ENCODE data around the gene EIF4E3. TPM values are rescaled to one million over a fixed set of nuclear protein-coding genes. Genes with fewer than 3 reads are reported as not detected.

Gene EIF4E3
- total and polyA plus RNA-seq, 2 of the 13 experiments (the other 11 are each of a cell fraction or from before 2014, with no cell fraction given), result 0.07 to 0.15 TPM

DNA sequence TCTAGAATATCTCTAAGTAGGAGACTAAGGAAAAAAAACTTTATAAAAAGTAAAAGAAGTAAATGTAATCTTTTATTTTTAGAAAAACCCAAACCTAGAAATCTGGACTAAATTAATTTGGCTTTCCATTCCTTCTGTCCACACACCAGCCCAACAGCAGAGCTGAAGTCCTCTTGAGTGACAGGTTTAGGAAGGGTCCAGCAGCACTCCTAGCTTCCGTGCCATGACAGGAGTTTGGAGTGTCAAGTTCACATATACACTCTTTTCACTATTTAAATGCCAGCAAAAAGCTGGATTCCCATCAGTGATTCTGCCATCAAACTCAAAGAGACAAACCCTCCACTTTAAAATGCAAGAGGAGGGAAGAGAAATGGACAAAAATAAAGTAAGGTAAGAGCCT lies 46.7 kb upstream of the EIF4E3 start:
- TF ChIP-seq ISX (CRISPR knock-in tag; conservative IDR thresholded peaks at IDR 0.05), result no peak
- no peak for TF ChIP-seq REPIN1 (CRISPR knock-in tag; IDR thresholded peaks at IDR 0.05; ENCODE audit: borderline replicate concordance, low read depth)
- no peak for TF ChIP-seq NPAS2 (CRISPR knock-in tag; IDR thresholded peaks at IDR 0.05; ENCODE audit: borderline replicate concordance)
- TF ChIP-seq ZBTB7A (CRISPR knock-in tag; IDR thresholded peaks at IDR 0.05), result no peak
- TF ChIP-seq, protein P1, sequence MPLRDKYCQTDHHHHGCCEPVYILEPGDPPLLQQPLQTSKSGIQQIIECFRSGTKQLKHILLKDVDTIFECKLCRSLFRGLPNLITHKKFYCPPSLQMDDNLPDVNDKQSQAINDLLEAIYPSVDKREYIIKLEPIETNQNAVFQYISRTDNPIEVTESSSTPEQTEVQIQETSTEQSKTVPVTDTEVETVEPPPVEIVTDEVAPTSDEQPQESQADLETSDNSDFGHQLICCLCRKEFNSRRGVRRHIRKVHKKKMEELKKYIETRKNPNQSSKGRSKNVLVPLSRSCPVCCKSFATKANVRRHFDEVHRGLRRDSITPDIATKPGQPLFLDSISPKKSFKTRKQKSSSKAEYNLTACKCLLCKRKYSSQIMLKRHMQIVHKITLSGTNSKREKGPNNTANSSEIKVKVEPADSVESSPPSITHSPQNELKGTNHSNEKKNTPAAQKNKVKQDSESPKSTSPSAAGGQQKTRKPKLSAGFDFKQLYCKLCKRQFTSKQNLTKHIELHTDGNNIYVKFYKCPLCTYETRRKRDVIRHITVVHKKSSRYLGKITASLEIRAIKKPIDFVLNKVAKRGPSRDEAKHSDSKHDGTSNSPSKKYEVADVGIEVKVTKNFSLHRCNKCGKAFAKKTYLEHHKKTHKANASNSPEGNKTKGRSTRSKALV (CRISPR knock-in tag; IDR thresholded peaks at IDR 0.05), result no peak
- no peak for TF ChIP-seq ZNF230 (CRISPR knock-in tag; IDR thresholded peaks at IDR 0.05)
- TF ChIP-seq ZEB1 (IDR thresholded peaks at IDR 0.05; ENCODE audit: insufficient replicate concordance, low read depth), result no peak
- TF ChIP-seq, protein P2, sequence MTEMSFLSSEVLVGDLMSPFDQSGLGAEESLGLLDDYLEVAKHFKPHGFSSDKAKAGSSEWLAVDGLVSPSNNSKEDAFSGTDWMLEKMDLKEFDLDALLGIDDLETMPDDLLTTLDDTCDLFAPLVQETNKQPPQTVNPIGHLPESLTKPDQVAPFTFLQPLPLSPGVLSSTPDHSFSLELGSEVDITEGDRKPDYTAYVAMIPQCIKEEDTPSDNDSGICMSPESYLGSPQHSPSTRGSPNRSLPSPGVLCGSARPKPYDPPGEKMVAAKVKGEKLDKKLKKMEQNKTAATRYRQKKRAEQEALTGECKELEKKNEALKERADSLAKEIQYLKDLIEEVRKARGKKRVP (CRISPR knock-in tag; IDR thresholded peaks at IDR 0.05), result no peak
- TF ChIP-seq KLF16 (CRISPR knock-in tag; IDR thresholded peaks at IDR 0.05), result no peak
- no peak for TF ChIP-seq ZNF616 (CRISPR knock-in tag; IDR thresholded peaks at IDR 0.05; ENCODE audit: low read depth)
- TF ChIP-seq ZNF431 (CRISPR knock-in tag; IDR thresholded peaks at IDR 0.05; ENCODE audit: borderline replicate concordance, low read depth), result no peak
- TF ChIP-seq MXD4 (CRISPR knock-in tag; IDR thresholded peaks at IDR 0.05), result no peak
- no peak for TF ChIP-seq HDAC6 (IDR thresholded peaks at IDR 0.05; ENCODE audit: low read depth, low read length)
- no peak for TF ChIP-seq ZNF598 (CRISPR knock-in tag; IDR thresholded peaks at IDR 0.05; ENCODE audit: borderline replicate concordance)
- H3K4me3 ChIP-seq (replicated peaks in 1 of 3; ENCODE audit: insufficient read depth in 1 of 3, low read depth in 2 of 3, low read length in 3 of 3), result no peak overlapping the region
- ATAC-seq (no peak), DNase-seq (ENCODE audit: low spot score) (no peak), FAIRE-seq (no peak)
- POLR2A ChIA-PET, result no interaction called here
- no peaks in the 10 kb centered on the region for H3K9me3 ChIP-seq (ENCODE audit: low read length)
- no peaks in the 10 kb centered on the region for H3K4me1 ChIP-seq (ENCODE audit: insufficient read depth, low read length)
- 0% methylated on average over 1 of the region's 1 CpG for WGBS (ENCODE audit: low lambda C conversion rate)
- H3K27me3 ChIP-seq (ENCODE audit: control insufficient read depth in 1 of 2, insufficient read depth in 2 of 2, low read length in 2 of 2), result peaks cover 0 to 18% of the 10 kb centered on the region in 2 experiments; a peak in 2 of 5 replicates
- H2AFZ ChIP-seq (ENCODE audit: low read length), result no peak overlapping the region
- in situ Hi-C loops (cut with HindIII; ENCODE audit: extremely low pct_ligation_motif_present, low pct_unique_long_range_greater_than_20kb), result no loop called here
- H4K20me1 ChIP-seq (ENCODE audit: insufficient read depth, low read length), result no peaks in the 10 kb centered on the region
- intact Hi-C loops (cut with micrococcal nuclease; ENCODE audit: unreplicated experiment), result no loop called here
- CTCF ChIA-PET (ENCODE audit: low intra/inter-chr PET ratio, low total read pairs), result no interaction called here
- BruUV-seq (replicated peaks), result no TSS peak
- H3K36me3 ChIP-seq (replicated peaks in 1 of 2; ENCODE audit: control insufficient read depth in 1 of 2, insufficient read depth in 2 of 2, low read length in 2 of 2), result no peaks in the 10 kb centered on the region
- no peaks in the 10 kb centered on the region for H3K79me2 ChIP-seq (ENCODE audit: insufficient read depth, low read length)
- no peak overlapping the region for H3K4me2 ChIP-seq (ENCODE audit: low read depth, low read length)
- H3K27ac ChIP-seq (ENCODE audit: extremely low read length, insufficient read depth, low read length), result no peak overlapping the region
- no peak overlapping the region for H3K9ac ChIP-seq (ENCODE audit: insufficient read depth, low read depth, low read length)

All from HepG2 (cell line).